Ishikawa (cell line): ENCODE results near the gene KCNJ3.

ENCODE experiments used
- CEBPB ChIP-seq: IDR thresholded peaks from 2 replicates; pipeline ENCODE4 v1.6.1; 2012
- CREB1 ChIP-seq: IDR thresholded peaks from 2 replicates; pipeline ENCODE4 v1.6.1; 2012; ENCODE audit warnings: low read depth
- EP300 ChIP-seq: IDR thresholded peaks from 2 replicates; pipeline ENCODE4 v1.6.1; 2012; ENCODE audit warnings: borderline replicate concordance
- TCF12 ChIP-seq: IDR thresholded peaks from 2 replicates; pipeline ENCODE4 v1.6.1; 2012; ENCODE audit warnings: low read depth
- YY1 ChIP-seq: IDR thresholded peaks from 2 replicates; pipeline ENCODE4 v1.6.1; 2012; ENCODE audit warnings: low read depth

- TF ChIP-seq YY1 (no peak), CEBPB (no peak), EP300 (no peak), TCF12 (no peak), CREB1 (no peak)
Observed at GRCh38 chr2:154707994-154708575, 9.6 kb downstream of the KCNJ3 start.
